ENCODE measurements around the gene CYLD. TPM values are rescaled to one million over a fixed set of nuclear protein-coding genes. Genes with fewer than 3 reads are reported as not detected.

The CYLD gene
- total and polyA plus RNA-seq, 2 experiments from 2014 or later: 6.9 to 30.9 TPM

GRCh38 chr16:50802961-50803360, 61.1 kb downstream of the CYLD start:
- Mint-ChIP-seq H3K27me3 (ENCODE audit: insufficient read depth, low read depth, poor library complexity) (peaks cover 11% of the 10 kb centered on the region), H3K4me1 (peaks cover 14% of the 10 kb centered on the region), H3K4me3 (no peak overlapping the region), H3K36me3 (ENCODE audit: low read depth) (no peaks in the 10 kb centered on the region), H3K9me3 (no peaks in the 10 kb centered on the region), H3K27ac (no peak overlapping the region)
- H3K4me3 ChIP-seq: no peak overlapping the region
- H3K36me3 ChIP-seq (ENCODE audit: insufficient read depth): no peaks in the 10 kb centered on the region
- DNase-seq (ENCODE audit: low spot score) (no peak), ATAC-seq (no peak)
- TF ChIP-seq ZNF331 (CRISPR knock-in tag; IDR thresholded peaks at IDR 0.05; ENCODE audit: low read depth) (no peak), EZH2 (IDR thresholded peaks at IDR 0.05; ENCODE audit: low read depth, unreplicated experiment) (no peak), CREB1 (CRISPR knock-in tag; IDR thresholded peaks at IDR 0.05; ENCODE audit: low read depth) (no peak), STAT1 (IDR thresholded peaks at IDR 0.05; ENCODE audit: unreplicated experiment) (no peak), CTCF (conservative IDR thresholded peaks at IDR 0.05; ENCODE audit: low read depth in 2 of 2) (no peak), JUNB (IDR thresholded peaks at IDR 0.05; ENCODE audit: unreplicated experiment) (no peak), REST (IDR thresholded peaks at IDR 0.05; ENCODE audit: unreplicated experiment) (no peak), POLR2AphosphoS5 (IDR thresholded peaks at IDR 0.05; ENCODE audit: low read depth) (no peak), EZH2phosphoT487 (IDR thresholded peaks at IDR 0.05; ENCODE audit: unreplicated experiment) (no peak), ETS1 (IDR thresholded peaks at IDR 0.05) (no peak), ZNF114 (CRISPR knock-in tag; IDR thresholded peaks at IDR 0.05) (no peak), ZNF462 (CRISPR knock-in tag; IDR thresholded peaks at IDR 0.05) (no peak), NANOG (IDR thresholded peaks at IDR 0.05; ENCODE audit: borderline replicate concordance) (no peak)
- H3K27me3 ChIP-seq (ENCODE audit: insufficient read depth): no peaks in the 10 kb centered on the region
- no peaks in the 10 kb centered on the region for H4K20me1 ChIP-seq (replicated peaks; ENCODE audit: insufficient read depth)
- H3K4me1 ChIP-seq (ENCODE audit: insufficient read depth): no peaks in the 10 kb centered on the region
- H3K9me2 ChIP-seq (ENCODE audit: insufficient read depth): no peaks in the 10 kb centered on the region
- H3K27ac ChIP-seq (ENCODE audit: low read depth): no peak overlapping the region
- no peaks in the 10 kb centered on the region for H3K79me2 ChIP-seq (replicated peaks; ENCODE audit: insufficient read depth)
- H3K4me2 ChIP-seq: no peak overlapping the region
- no peak overlapping the region for H2AFZ ChIP-seq
- no peaks in the 10 kb centered on the region for H3F3A ChIP-seq (replicated peaks; ENCODE audit: low read depth)

Measured in GM23338 (cell line).